Measurements from ENCODE around the gene TCERG1L.

The TCERG1L gene

DNA sequence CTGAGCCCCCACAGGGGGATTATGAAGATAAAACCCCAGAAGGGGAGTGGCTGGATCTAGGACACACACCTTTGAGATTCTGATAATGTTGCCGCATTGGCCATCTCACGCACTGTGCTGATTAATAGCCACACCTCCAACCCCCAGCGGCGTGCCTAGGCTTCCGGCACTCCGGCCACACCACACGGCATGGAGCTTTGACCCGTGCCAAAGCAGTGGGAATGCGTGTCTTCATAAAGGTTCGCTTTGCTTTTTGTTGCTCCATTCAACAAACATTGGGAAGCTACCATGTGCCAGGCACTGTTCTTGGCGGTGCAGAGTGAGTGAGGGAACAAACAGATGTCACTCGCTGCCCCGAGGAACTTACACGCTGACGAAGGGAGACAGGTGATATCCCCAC is 117.6 kb downstream of the TCERG1L start:
- Histone ChIP-seq H3K4me3 (ENCODE audit: low read depth, low read length) (no peak overlapping the region), H3K4me1 (ENCODE audit: control insufficient read depth, insufficient read depth, low read length) (no peaks in the 10 kb centered on the region), H3K27ac (ENCODE audit: low read depth, low read length) (no peak overlapping the region), H3K36me3 (ENCODE audit: control insufficient read depth, insufficient read depth, low read length) (no peaks in the 10 kb centered on the region), H3K27me3 (ENCODE audit: control insufficient read depth, insufficient read depth, low read length) (no peaks in the 10 kb centered on the region), H3K9ac (ENCODE audit: low read depth, low read length) (no peak overlapping the region), H3K9me3 (ENCODE audit: control insufficient read depth, insufficient read depth, low read length) (no peaks in the 10 kb centered on the region)

GRCh38 chr10:131188494-131188893 is 123.0 kb downstream of the TCERG1L start:
- no peaks in the 10 kb centered on the region for H3K4me1 ChIP-seq (ENCODE audit: control insufficient read depth, insufficient read depth, low read length)
- no peak overlapping the region for H3K9ac ChIP-seq (ENCODE audit: low read depth, low read length)
- no peaks in the 10 kb centered on the region for H3K36me3 ChIP-seq (ENCODE audit: control insufficient read depth, insufficient read depth, low read length)
- no peak overlapping the region for H3K4me3 ChIP-seq (ENCODE audit: low read depth, low read length)
- H3K27ac ChIP-seq (ENCODE audit: low read depth, low read length), result no peak overlapping the region
- no peaks in the 10 kb centered on the region for H3K9me3 ChIP-seq (ENCODE audit: control insufficient read depth, insufficient read depth, low read length)
- no peaks in the 10 kb centered on the region for H3K27me3 ChIP-seq (ENCODE audit: control insufficient read depth, insufficient read depth, low read length)

DNA sequence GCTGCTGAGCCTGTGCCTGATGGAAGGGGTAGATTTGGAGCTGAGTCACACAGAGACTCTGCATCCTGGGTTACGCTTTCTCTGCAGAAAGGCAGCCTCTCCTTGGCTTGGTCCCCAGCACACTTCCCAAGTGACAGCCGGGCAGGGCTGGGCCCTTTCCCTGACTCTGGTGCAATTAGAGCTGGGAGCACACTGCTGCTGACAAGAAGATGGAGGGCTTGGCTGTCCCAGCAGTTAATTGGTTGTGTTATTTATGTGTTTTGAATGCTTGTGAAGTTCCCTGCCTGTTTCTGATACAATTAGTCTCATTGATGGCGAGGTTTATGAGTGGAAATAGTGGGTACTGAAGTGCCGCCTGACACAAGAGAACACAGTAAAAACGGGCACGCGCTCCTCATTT is 123.6 kb downstream of the TCERG1L start:
- H3K4me3 ChIP-seq (ENCODE audit: low read depth, low read length), result no peak overlapping the region

DNA sequence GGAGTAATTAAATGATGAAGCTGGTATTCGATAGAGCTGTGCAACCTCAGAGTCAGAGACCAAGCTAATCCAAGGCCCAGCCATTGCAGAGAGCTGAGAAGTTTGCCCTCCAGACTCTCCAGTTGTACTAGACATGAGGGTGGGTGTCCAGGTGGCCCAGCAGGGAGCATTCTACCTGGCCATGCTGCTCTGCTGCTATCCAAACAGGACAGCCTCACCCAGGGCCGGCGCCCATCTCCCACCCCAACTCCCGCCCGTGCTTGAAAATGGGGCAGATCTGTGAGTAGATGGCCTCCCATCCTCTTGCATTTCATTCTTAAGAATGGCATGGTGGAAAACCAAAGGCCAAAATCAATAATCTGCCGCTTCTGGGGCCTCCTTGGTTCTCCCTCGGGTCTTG is 124.2 kb downstream of the TCERG1L start:
- Histone ChIP-seq H3K4me1 (ENCODE audit: control insufficient read depth, insufficient read depth, low read length) (no peaks in the 10 kb centered on the region), H3K9ac (ENCODE audit: low read depth, low read length) (no peak overlapping the region), H3K36me3 (ENCODE audit: control insufficient read depth, insufficient read depth, low read length) (no peaks in the 10 kb centered on the region), H3K9me3 (ENCODE audit: control insufficient read depth, insufficient read depth, low read length) (no peaks in the 10 kb centered on the region), H3K27ac (ENCODE audit: low read depth, low read length) (no peak overlapping the region), H3K4me3 (ENCODE audit: low read depth, low read length) (no peak overlapping the region), H3K27me3 (ENCODE audit: control insufficient read depth, insufficient read depth, low read length) (no peaks in the 10 kb centered on the region)

More for the DNA sequence above, 123.6 kb downstream of the TCERG1L start:
- Histone ChIP-seq H3K9ac (ENCODE audit: low read depth, low read length) (no peak overlapping the region), H3K9me3 (ENCODE audit: control insufficient read depth, insufficient read depth, low read length) (no peaks in the 10 kb centered on the region), H3K4me1 (ENCODE audit: control insufficient read depth, insufficient read depth, low read length) (no peaks in the 10 kb centered on the region), H3K27ac (ENCODE audit: low read depth, low read length) (no peak overlapping the region), H3K36me3 (ENCODE audit: control insufficient read depth, insufficient read depth, low read length) (no peaks in the 10 kb centered on the region), H3K27me3 (ENCODE audit: control insufficient read depth, insufficient read depth, low read length) (no peaks in the 10 kb centered on the region)

DNA sequence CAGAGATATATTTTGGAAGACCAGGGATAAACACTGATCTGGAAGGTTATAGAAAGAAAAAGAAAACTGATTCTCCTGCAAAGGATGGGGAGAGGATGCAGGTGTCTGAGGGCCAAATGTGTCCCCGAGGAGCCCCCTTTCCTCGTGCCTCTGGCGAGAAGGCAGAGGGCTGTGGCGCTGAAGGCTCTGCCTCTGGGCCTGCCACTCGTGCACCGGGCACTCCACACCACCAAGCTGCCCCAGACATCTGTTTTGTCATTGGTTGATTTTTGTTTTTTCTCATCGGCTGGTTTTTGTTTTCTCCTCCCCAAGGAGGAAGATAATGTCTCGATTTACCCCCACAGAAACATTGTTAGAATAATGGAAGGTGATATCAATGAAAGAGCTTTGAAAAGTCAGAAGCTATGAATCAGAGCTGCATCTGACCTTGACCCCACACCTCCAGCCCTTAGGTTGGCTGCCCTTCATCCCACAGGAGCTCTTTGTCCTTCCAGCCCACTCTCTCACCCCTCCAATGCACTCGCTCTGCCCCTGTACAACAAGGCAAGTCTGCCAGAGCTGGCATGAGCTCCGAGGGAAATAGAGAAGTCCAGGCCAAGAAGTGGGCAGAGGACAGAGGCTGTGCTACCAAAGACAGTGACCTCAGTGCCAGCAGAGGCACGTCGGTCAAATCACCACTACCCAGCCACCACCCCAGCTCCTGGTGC is 124.8 kb downstream of the TCERG1L start:
- Histone ChIP-seq H3K9ac (ENCODE audit: low read depth, low read length) (no peak overlapping the region), H3K27me3 (ENCODE audit: control insufficient read depth, insufficient read depth, low read length) (no peaks in the 10 kb centered on the region), H3K4me1 (ENCODE audit: control insufficient read depth, insufficient read depth, low read length) (no peaks in the 10 kb centered on the region), H3K36me3 (ENCODE audit: control insufficient read depth, insufficient read depth, low read length) (no peaks in the 10 kb centered on the region), H3K4me3 (ENCODE audit: low read depth, low read length) (no peak overlapping the region), H3K27ac (ENCODE audit: low read depth, low read length) (no peak overlapping the region), H3K9me3 (ENCODE audit: control insufficient read depth, insufficient read depth, low read length) (no peaks in the 10 kb centered on the region)

- Histone ChIP-seq H3K4me1 (ENCODE audit: control insufficient read depth, insufficient read depth, low read length) (no peaks in the 10 kb centered on the region), H3K9ac (ENCODE audit: low read depth, low read length) (no peak overlapping the region), H3K9me3 (ENCODE audit: control insufficient read depth, insufficient read depth, low read length) (no peaks in the 10 kb centered on the region), H3K36me3 (ENCODE audit: control insufficient read depth, insufficient read depth, low read length) (no peaks in the 10 kb centered on the region), H3K27ac (ENCODE audit: low read depth, low read length) (no peak overlapping the region), H3K27me3 (ENCODE audit: control insufficient read depth, insufficient read depth, low read length) (no peaks in the 10 kb centered on the region), H3K4me3 (ENCODE audit: low read depth, low read length) (no peak overlapping the region)
These were observed 127.0 kb downstream of the TCERG1L start for GRCh38 chr10:131184503-131184902.

- H3K27ac ChIP-seq (ENCODE audit: low read depth, low read length), result no peak overlapping the region
- H3K4me1 ChIP-seq (ENCODE audit: control insufficient read depth, insufficient read depth, low read length), result no peaks in the 10 kb centered on the region
- no peaks in the 10 kb centered on the region for H3K36me3 ChIP-seq (ENCODE audit: control insufficient read depth, insufficient read depth, low read length)
- no peaks in the 10 kb centered on the region for H3K9me3 ChIP-seq (ENCODE audit: control insufficient read depth, insufficient read depth, low read length)
- no peaks in the 10 kb centered on the region for H3K27me3 ChIP-seq (ENCODE audit: control insufficient read depth, insufficient read depth, low read length)
- H3K9ac ChIP-seq (ENCODE audit: low read depth, low read length), result no peak overlapping the region
- H3K4me3 ChIP-seq (ENCODE audit: low read depth, low read length), result no peak overlapping the region
These were observed 127.9 kb downstream of the TCERG1L start for GRCh38 chr10:131183546-131184045.

- Histone ChIP-seq H3K9me3 (ENCODE audit: control insufficient read depth, insufficient read depth, low read length) (peaks cover 5% of the 10 kb centered on the region), H3K36me3 (ENCODE audit: control insufficient read depth, insufficient read depth, low read length) (no peaks in the 10 kb centered on the region), H3K4me1 (ENCODE audit: control insufficient read depth, insufficient read depth, low read length) (no peaks in the 10 kb centered on the region), H3K27me3 (ENCODE audit: control insufficient read depth, insufficient read depth, low read length) (no peaks in the 10 kb centered on the region), H3K4me3 (ENCODE audit: low read depth, low read length) (no peak overlapping the region), H3K27ac (ENCODE audit: low read depth, low read length) (no peak overlapping the region), H3K9ac (ENCODE audit: low read depth, low read length) (no peak overlapping the region)
These were observed 130.1 kb downstream of the TCERG1L start for GRCh38 chr10:131181456-131181855.

DNA sequence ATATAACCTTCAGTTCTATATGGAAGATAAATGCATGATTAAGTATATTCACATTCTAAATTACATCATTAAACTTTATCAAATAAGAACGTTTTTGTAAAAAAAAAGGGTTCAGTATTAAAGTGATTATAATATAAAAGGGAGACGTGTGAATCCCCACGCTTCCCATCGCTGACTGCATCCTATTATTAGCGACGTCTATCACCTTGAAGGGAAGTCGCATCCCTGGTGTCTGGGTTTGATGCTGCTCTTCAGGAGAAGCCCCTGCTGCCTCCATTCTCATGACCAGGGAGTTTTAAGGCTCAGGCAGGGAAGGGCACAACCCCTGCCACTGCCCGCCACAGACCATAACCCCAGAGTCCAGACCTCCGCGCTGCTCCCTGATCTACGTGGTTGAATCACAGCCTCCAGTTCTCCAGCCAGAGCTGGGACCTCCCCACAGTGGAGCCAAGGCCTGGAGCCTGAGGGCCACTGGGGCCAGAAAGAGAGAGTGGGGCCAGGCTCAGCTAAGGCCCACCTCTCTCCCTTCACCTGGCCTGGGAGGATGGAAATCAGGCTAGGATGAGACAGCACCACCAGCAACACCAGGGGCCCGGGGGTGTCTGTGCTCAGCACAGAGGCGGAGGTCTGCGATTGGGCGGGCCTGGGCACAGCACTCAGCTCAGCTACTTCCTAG is 130.6 kb downstream of the TCERG1L start:
- H3K4me3 ChIP-seq (ENCODE audit: low read depth, low read length), result no peak overlapping the region
- H3K27me3 ChIP-seq (ENCODE audit: control insufficient read depth, insufficient read depth, low read length), result no peaks in the 10 kb centered on the region

DNA sequence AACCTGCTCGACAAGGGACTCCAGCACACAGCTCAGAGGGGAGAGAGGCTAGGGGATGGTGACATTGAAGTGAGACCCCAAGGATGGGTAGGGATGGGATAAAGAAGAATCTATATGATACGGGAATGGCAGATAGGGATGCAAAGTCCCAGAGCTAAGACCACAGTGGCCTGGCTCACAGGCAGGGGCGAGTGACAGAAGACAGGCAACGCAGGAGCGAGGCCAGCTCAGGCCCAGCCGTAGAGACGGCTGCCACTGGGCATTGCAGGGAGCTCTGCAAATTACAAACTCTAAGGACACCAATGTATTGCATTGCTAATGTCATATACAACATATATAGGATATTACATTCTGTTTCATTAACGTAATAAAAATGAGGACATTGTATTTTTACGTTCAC is 131.4 kb downstream of the TCERG1L start:
- Histone ChIP-seq H3K36me3 (ENCODE audit: control insufficient read depth, insufficient read depth, low read length) (no peaks in the 10 kb centered on the region), H3K27ac (ENCODE audit: low read depth, low read length) (no peak overlapping the region), H3K4me3 (ENCODE audit: low read depth, low read length) (no peak overlapping the region), H3K27me3 (ENCODE audit: control insufficient read depth, insufficient read depth, low read length) (no peaks in the 10 kb centered on the region), H3K9ac (ENCODE audit: low read depth, low read length) (no peak overlapping the region), H3K9me3 (ENCODE audit: control insufficient read depth, insufficient read depth, low read length) (peaks cover 8% of the 10 kb centered on the region), H3K4me1 (ENCODE audit: control insufficient read depth, insufficient read depth, low read length) (no peaks in the 10 kb centered on the region)

More for the DNA sequence above, 130.6 kb downstream of the TCERG1L start:
- H3K4me1 ChIP-seq (ENCODE audit: control insufficient read depth, insufficient read depth, low read length), result no peaks in the 10 kb centered on the region
- peaks cover 8% of the 10 kb centered on the region for H3K9me3 ChIP-seq (ENCODE audit: control insufficient read depth, insufficient read depth, low read length)
- H3K36me3 ChIP-seq (ENCODE audit: control insufficient read depth, insufficient read depth, low read length), result no peaks in the 10 kb centered on the region
- no peak overlapping the region for H3K27ac ChIP-seq (ENCODE audit: low read depth, low read length)
- no peak overlapping the region for H3K9ac ChIP-seq (ENCODE audit: low read depth, low read length)

DNA sequence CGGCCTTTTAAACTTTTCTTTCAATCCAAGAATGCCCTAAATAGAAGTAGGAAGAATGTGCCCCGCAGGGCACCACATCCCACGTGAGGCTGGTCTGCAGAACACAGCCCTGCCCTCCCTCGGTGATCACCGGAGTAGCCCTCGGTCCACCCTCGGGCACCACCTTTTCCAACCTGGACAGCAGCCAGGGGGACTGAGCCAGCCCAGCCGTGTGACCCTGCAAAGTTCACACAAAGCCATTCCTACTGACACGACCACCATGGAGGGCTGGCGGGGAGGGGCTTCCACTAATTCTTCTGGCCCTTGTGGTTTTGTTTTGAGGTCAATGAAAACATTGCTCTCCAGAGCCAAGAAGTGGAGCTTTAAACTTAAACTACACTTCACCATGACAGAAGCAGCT is 132.2 kb downstream of the TCERG1L start:
- H3K36me3 ChIP-seq (ENCODE audit: control insufficient read depth, insufficient read depth, low read length), result no peaks in the 10 kb centered on the region
- no peak overlapping the region for H3K4me3 ChIP-seq (ENCODE audit: low read depth, low read length)
- H3K9ac ChIP-seq (ENCODE audit: low read depth, low read length), result no peak overlapping the region
- H3K27me3 ChIP-seq (ENCODE audit: control insufficient read depth, insufficient read depth, low read length), result no peaks in the 10 kb centered on the region
- no peak overlapping the region for H3K27ac ChIP-seq (ENCODE audit: low read depth, low read length)
- H3K4me1 ChIP-seq (ENCODE audit: control insufficient read depth, insufficient read depth, low read length), result no peaks in the 10 kb centered on the region
- peaks cover 8% of the 10 kb centered on the region for H3K9me3 ChIP-seq (ENCODE audit: control insufficient read depth, insufficient read depth, low read length)
